GM19463 (cell line): Measurements from ENCODE around the gene TSPAN1.
"Not testable (repeated sequence)": the region's sequence is repeated elsewhere in the genome, so short reads cannot be mapped to it uniquely, and the experiment has no call there.

ENCODE experiments used
- ATAC-seq: cut with Tn5 transposase; IDR thresholded peaks from one replicate; pipeline ENCODE4 v1.9.1; 2021; ENCODE audit warnings: mild to moderate bottlenecking, moderate library complexity; ENCODE audit not compliant: unreplicated experiment

TSPAN1 gene

GRCh38 chr1:46211051-46211450, 36.2 kb downstream of the TSPAN1 start:
- no peak for ATAC-seq

GRCh38 chr1:46215504-46215903, 40.6 kb downstream of the TSPAN1 start:
- ATAC-seq: no peak

GRCh38 chr1:46218443-46218842, 43.6 kb downstream of the TSPAN1 start:
- no peak for ATAC-seq

- no peak for ATAC-seq
Observed at GRCh38 chr1:46219551-46220520, 44.9 kb downstream of the TSPAN1 start.

GRCh38 chr1:46220808-46221207, 45.9 kb downstream of the TSPAN1 start:
- ATAC-seq: no peak

- no peak for ATAC-seq
Observed at GRCh38 chr1:46221749-46222148, 46.9 kb downstream of the TSPAN1 start.

GRCh38 chr1:46223055-46223454, 48.2 kb downstream of the TSPAN1 start:
- not testable (repeated sequence) for ATAC-seq

- ATAC-seq: peak; percentile 77
Observed at GRCh38 chr1:46223472-46223943, 48.6 kb downstream of the TSPAN1 start.

- no peak for ATAC-seq
Observed at GRCh38 chr1:46224966-46225365, 50.1 kb downstream of the TSPAN1 start.

- not testable (repeated sequence) for ATAC-seq
Observed at GRCh38 chr1:46231231-46231630, 56.3 kb downstream of the TSPAN1 start.
